HG02885 (cell line): ENCODE measurements around the gene CRYBG1.
"Not testable (repeated sequence)": the region's sequence is repeated elsewhere in the genome, so short reads cannot be mapped to it uniquely, and the experiment has no call there.

Experiments
- ATAC-seq: cut with Tn5 transposase; IDR thresholded peaks from one replicate; pipeline ENCODE4 v1.9.1; 2021; ENCODE audit warnings: mild to moderate bottlenecking; ENCODE audit not compliant: unreplicated experiment, poor library complexity

Gene CRYBG1

GRCh38 chr6:106540432-106540831, 179.9 kb downstream of the CRYBG1 start:
- ATAC-seq = no peak

GRCh38 chr6:106540907-106541306, 180.4 kb downstream of the CRYBG1 start:
- no peak for ATAC-seq

- no peak for ATAC-seq
Observed at GRCh38 chr6:106546261-106546690, 185.8 kb downstream of the CRYBG1 start.

GRCh38 chr6:106546691-106547414, 186.3 kb downstream of the CRYBG1 start:
- no peak for ATAC-seq

- ATAC-seq = no peak
Observed at GRCh38 chr6:106547601-106548453, 187.3 kb downstream of the CRYBG1 start.

GRCh38 chr6:106548926-106549455, 188.5 kb downstream of the CRYBG1 start:
- ATAC-seq = not testable (repeated sequence)

GRCh38 chr6:106549521-106549920, 189.0 kb downstream of the CRYBG1 start:
- no peak for ATAC-seq

- ATAC-seq = no peak
Observed at GRCh38 chr6:106551155-106551554, 190.6 kb downstream of the CRYBG1 start.

GRCh38 chr6:106553440-106553839, 192.9 kb downstream of the CRYBG1 start:
- no peak for ATAC-seq

- ATAC-seq = no peak
Observed at GRCh38 chr6:106555767-106556166, 195.2 kb downstream of the CRYBG1 start.

- no peak for ATAC-seq
Observed at GRCh38 chr6:106556368-106556960, 195.9 kb downstream of the CRYBG1 start.

GRCh38 chr6:106557837-106558236, 197.3 kb downstream of the CRYBG1 start:
- ATAC-seq = no peak

- no peak for ATAC-seq
Observed at GRCh38 chr6:106558364-106558763, 197.8 kb downstream of the CRYBG1 start.

- not testable (repeated sequence) for ATAC-seq
Observed at GRCh38 chr6:106559659-106560058, 199.1 kb downstream of the CRYBG1 start.

GRCh38 chr6:106560996-106561685, 200.6 kb downstream of the CRYBG1 start:
- no peak for ATAC-seq

- no peak for ATAC-seq
Observed at GRCh38 chr6:106561686-106562405, 201.3 kb downstream of the CRYBG1 start.

- no peak for ATAC-seq
Observed at GRCh38 chr6:106563614-106564013, 203.1 kb downstream of the CRYBG1 start.

GRCh38 chr6:106564476-106564875, 204.0 kb downstream of the CRYBG1 start:
- ATAC-seq = no peak

- ATAC-seq = no peak
Observed at GRCh38 chr6:106568530-106568929, 208.0 kb downstream of the CRYBG1 start.

GRCh38 chr6:106569428-106569827, 208.9 kb downstream of the CRYBG1 start:
- ATAC-seq = no peak
